ENCODE data around the gene ALOX15B.

DNA sequence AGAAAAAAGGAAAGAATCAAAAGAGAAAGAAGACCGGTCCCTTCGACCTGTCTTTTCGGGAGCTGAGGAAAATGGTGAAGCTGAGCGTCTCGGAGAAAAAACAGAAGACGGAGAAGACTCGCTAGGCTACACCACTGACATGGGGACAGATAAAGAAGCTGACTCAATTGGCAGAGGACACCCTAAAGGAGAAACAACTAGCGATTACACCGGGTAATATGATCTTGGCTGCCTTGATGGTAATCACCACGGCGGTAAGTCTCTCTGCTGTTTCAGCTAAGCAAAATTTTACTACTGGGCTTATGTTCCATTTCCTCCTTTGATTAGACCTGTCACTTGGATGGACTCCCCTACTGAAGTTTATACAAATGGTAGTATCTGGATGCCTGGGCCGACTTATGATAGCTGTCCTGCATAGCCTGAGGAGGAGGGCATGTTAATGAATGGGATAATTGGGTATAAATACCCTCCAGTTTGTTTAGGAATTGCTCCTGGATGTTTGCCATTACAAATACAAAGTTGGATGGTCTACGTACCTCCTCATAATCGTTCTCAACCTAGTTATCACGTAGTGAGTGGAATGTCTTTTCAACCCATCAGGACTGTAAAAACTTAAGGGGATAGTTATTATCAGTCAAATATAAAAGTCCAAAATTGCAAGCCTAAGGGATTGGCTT, 24.1 kb downstream of the ALOX15B start:
- peak; percentile 73 for TF ChIP-seq EZH2 (IDR thresholded peaks at IDR 0.05)
- TF ChIP-seq, protein P1, sequence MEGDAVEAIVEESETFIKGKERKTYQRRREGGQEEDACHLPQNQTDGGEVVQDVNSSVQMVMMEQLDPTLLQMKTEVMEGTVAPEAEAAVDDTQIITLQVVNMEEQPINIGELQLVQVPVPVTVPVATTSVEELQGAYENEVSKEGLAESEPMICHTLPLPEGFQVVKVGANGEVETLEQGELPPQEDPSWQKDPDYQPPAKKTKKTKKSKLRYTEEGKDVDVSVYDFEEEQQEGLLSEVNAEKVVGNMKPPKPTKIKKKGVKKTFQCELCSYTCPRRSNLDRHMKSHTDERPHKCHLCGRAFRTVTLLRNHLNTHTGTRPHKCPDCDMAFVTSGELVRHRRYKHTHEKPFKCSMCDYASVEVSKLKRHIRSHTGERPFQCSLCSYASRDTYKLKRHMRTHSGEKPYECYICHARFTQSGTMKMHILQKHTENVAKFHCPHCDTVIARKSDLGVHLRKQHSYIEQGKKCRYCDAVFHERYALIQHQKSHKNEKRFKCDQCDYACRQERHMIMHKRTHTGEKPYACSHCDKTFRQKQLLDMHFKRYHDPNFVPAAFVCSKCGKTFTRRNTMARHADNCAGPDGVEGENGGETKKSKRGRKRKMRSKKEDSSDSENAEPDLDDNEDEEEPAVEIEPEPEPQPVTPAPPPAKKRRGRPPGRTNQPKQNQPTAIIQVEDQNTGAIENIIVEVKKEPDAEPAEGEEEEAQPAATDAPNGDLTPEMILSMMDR (IDR thresholded peaks at IDR 0.05): no peak
- peak; percentile 24 for TF ChIP-seq EZH2phosphoT487 (IDR thresholded peaks at IDR 0.05)
